Measurements from ENCODE around the gene SH2B2.

Gene SH2B2

DNA sequence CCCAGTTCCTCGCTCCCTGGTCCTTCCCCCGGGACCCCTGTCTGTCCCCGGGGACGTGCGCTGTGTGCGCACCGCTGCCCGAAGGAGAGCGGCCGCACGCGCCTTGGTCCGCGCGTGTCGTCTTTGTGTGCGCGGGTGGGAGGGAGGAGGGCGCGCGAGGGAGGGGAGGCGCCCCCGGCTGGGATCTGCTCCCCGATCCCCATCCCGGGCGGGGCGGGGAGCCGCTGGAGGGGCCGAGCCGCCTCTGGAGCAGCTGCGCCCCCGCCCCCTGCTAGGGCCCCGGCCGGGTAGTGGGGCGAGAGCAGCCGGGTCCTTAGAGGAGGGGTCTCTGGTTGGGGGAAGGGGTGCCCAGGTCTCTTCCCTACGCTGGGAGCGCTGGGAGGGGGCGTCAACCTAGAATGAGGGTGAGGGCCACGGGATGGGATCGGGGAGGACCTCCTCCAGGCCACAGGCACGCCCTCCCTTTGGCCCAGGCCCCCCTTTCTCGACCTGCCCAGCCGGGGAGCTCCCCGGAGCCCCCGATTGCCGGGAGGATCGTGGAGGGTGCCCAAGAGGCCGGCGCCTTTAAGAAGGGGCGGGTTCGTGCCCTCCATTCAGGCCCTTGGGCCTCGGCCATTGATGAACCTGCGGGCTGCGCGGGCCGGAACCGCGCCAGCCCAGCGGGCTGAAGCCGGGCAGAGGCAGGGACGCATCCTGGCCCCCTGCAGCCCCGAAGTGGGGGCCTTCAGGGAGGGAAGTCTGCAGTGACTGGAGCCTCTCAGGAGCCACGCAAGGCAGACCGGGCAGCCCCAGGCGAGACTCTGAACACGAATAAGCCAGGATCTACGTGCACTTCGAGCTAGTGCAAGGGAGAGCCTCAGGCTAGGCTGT is 678 bp downstream of the SH2B2 start:
- H3K4me3 ChIP-seq (ENCODE audit: low read depth, low read length), result peak overlapping the region; percentile 80
- DNase-seq (ENCODE audit: low read depth), result peak; percentile 70
- TF ChIP-seq, protein P1, sequence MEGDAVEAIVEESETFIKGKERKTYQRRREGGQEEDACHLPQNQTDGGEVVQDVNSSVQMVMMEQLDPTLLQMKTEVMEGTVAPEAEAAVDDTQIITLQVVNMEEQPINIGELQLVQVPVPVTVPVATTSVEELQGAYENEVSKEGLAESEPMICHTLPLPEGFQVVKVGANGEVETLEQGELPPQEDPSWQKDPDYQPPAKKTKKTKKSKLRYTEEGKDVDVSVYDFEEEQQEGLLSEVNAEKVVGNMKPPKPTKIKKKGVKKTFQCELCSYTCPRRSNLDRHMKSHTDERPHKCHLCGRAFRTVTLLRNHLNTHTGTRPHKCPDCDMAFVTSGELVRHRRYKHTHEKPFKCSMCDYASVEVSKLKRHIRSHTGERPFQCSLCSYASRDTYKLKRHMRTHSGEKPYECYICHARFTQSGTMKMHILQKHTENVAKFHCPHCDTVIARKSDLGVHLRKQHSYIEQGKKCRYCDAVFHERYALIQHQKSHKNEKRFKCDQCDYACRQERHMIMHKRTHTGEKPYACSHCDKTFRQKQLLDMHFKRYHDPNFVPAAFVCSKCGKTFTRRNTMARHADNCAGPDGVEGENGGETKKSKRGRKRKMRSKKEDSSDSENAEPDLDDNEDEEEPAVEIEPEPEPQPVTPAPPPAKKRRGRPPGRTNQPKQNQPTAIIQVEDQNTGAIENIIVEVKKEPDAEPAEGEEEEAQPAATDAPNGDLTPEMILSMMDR (IDR thresholded peaks at IDR 0.05; ENCODE audit: insufficient read depth, low read depth, low read length, missing control alignments), result no peak

DNA sequence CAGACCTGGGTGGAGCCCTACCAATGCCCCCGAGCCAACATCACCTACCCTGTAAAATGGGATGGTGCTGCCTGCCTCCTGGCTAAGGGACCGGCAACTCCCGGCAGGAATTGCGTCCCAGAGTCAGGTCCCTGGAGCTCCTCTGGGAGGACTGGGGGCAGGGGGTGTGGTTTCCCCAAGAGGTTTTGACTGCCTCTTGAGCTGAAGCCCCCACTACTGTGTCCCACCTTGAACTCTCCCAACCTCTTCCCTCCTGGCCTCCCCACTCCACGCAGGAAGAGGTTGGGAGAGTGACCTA is 1.3 kb downstream of the SH2B2 start:
- TF ChIP-seq, protein P1 (IDR thresholded peaks at IDR 0.05; ENCODE audit: insufficient read depth, low read depth, low read length, missing control alignments), result no peak
- no peak for DNase-seq (ENCODE audit: low read depth)

DNA sequence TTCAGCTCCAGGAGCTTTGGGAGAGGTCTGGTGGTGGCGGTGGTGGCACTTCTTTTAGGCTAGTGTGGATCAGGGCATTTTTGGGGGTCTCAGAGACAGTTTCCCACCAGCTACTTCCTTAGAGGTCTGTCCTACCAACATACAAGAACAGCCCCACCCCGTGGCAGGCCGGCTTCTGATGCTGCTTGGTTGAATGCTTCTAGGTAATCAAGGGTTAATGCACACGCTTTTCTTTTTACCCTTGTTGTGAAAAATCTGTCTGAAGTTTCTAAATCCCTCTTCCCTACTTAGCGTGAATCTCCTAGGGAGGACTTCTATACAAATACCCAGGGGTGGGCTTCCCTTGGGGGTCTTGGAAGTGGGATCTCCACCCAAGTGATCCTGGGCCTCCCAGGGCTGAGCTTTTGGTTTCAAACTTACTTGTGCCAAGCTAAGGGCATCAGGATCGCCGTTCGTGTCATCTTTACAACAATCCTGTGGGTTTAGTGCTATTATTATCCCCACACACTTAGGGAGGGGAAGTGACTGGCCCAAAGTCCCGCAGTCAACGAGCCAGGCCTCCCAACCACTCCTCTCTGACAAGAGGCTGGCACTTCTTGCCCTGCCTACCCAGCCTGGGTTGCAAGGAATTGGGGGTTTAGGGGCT is 1.7 kb downstream of the SH2B2 start:
- H3K4me3 ChIP-seq (ENCODE audit: low read depth, low read length), result peak overlapping the region; percentile 80
- peak; percentile 73 for DNase-seq (ENCODE audit: low read depth)

More for the DNA sequence above, 1.3 kb downstream of the SH2B2 start:
- peak overlapping the region; percentile 80 for H3K4me3 ChIP-seq (ENCODE audit: low read depth, low read length)

DNA sequence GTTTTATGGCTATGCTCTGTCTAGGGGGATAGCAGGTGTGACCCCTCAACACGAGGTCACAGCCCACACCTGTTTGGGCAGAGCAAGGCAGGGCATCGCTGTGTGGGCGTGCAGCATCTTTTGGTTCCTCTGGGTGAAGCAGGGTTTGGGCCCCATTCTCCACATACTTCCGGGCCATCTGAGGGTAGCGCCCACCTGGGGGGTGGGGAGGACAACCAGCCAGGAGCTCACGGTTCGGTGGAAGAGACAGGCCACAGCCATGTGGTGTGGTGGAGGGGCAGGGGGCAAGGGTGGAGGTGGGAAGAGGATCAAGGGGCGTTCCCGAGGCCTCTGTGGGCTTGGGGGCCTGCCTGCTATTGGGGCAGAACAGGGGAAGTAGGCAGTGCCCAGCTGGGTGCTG is 2.4 kb downstream of the SH2B2 start:
- TF ChIP-seq, protein P1 (IDR thresholded peaks at IDR 0.05; ENCODE audit: insufficient read depth, low read depth, low read length, missing control alignments), result no peak
- H3K4me3 ChIP-seq (ENCODE audit: low read depth, low read length), result peak overlapping the region; percentile 80

More for the DNA sequence above, 1.7 kb downstream of the SH2B2 start:
- TF ChIP-seq, protein P1 (IDR thresholded peaks at IDR 0.05; ENCODE audit: insufficient read depth, low read depth, low read length, missing control alignments), result peak; percentile 32

DNA sequence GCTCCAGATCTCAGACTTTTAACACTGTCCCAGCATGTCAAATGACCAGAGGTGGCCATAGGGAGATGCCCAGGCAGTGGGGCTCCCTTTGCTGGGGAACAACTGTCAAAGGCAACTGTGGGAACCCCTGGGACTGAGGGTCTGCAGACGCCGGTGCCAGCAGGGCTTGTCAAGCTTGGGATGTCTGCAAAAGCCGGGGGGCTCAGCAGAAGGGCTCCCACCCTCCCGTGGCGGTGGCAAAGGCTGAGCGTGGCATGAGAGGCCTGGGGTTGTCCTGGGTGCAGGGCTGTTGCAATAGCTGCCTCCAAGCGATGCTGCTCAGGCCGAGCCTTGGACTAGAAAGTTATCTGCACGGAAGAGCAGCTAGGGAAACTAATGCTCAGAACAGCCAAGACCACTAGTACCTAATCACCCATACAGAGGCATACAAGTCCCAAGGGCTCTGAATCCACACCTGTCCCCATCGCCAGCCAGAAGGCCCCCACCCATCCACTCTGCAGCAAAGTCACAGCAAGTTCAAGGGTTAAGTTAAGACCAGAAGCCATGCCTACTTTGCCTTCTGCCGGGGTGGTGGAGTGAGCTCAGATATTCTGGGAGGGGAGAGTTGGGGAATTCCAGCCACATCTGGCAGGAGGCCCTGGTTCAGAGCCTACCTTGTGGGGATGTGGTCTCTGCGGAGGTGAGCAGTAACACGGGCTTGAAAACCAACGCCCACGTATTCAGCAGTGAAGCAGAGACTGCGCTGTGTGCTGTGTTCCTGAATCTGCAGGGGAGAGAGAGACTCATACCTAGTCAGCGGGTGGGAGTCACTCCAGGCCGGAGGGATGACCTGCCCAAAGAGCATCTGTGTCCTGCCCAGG is 4.6 kb downstream of the SH2B2 start:
- DNase-seq (ENCODE audit: low read depth), result peak; percentile 90
- H3K4me3 ChIP-seq (ENCODE audit: low read depth, low read length), result peak overlapping the region; percentile 42

More for the DNA sequence above, 2.4 kb downstream of the SH2B2 start:
- DNase-seq (ENCODE audit: low read depth), result peak; percentile 73

DNA sequence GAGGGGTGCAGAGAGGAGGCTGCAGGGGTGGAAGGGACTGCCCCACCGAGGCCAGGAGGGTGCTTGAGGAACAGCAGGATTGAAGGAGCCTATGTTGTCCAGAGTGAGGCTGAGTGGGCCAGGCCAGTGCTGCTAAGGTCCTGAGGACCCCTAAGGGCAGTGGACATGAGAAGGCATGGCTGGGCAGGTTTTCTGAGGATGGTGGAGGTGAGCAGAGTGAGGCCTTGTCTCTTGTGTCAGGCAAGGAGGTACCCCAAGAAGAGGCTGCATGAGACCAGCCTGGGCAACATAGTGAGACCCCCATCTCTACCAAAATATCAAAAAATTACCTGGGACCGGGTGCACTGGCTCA is 5.2 kb downstream of the SH2B2 start:
- no peak for DNase-seq (ENCODE audit: low read depth)
- TF ChIP-seq, protein P1 (IDR thresholded peaks at IDR 0.05; ENCODE audit: insufficient read depth, low read depth, low read length, missing control alignments), result no peak
- H3K4me3 ChIP-seq (ENCODE audit: low read depth, low read length), result peak overlapping the region; percentile 42

More for the DNA sequence above, 4.6 kb downstream of the SH2B2 start:
- TF ChIP-seq, protein P1 (IDR thresholded peaks at IDR 0.05; ENCODE audit: insufficient read depth, low read depth, low read length, missing control alignments), result no peak

All from GM12865 (cell line).